Lower leg skin (tissue), 3 donors: ENCODE measurements around the gene TCF7L2.

Experiments
- POLR2A ChIP-seq, 2 donors: fragments of 450-650 bp; IDR thresholded peaks; one replicate each; pipeline ENCODE4 v1.6.1; 2016 to 2017; ENCODE audit warnings: antibody characterized with exemption in 2 of 2, mild to moderate bottlenecking in 1 of 2, moderate library complexity in 1 of 2
- TF ChIP-seq, protein P1 (sequence below), 3 donors: fragments of 450-650 bp; IDR thresholded peaks; one replicate each; pipeline ENCODE4 v1.5.1; 2016; ENCODE audit warnings: antibody characterized with exemption in 3 of 3, mild to moderate bottlenecking in 3 of 3, moderate library complexity in 2 of 3

DNA sequence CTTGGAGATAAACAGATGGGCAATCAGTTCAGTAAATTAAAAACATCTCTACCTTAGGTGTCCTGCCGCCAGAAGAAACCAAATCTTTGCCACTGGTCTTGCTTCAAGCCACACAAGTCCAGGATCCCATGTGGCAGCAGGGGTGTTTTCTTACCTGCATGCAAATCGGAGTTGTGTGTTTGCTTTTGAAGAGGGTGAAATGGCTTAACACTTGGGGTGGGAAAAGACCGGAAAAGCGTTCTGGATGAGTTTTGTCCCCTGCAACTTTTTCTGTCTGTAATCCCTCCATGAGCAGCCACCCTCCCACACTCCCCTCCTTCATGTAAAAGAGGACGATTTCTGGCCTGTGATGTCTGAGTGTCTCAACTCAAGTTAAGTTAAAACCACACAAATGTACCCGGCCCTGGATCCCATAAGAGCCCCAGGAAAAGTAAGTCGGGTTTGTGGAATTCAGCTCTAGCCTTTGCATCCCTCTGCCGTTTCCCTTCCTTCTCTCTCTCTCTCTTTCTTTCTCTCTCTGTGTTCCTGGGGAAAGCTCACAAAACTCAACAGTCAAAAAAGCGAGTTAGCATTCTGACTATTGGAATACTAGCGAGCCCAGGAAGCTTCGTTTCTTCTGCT, 178.5 kb downstream of the TCF7L2 start:
- TF ChIP-seq, protein P1, sequence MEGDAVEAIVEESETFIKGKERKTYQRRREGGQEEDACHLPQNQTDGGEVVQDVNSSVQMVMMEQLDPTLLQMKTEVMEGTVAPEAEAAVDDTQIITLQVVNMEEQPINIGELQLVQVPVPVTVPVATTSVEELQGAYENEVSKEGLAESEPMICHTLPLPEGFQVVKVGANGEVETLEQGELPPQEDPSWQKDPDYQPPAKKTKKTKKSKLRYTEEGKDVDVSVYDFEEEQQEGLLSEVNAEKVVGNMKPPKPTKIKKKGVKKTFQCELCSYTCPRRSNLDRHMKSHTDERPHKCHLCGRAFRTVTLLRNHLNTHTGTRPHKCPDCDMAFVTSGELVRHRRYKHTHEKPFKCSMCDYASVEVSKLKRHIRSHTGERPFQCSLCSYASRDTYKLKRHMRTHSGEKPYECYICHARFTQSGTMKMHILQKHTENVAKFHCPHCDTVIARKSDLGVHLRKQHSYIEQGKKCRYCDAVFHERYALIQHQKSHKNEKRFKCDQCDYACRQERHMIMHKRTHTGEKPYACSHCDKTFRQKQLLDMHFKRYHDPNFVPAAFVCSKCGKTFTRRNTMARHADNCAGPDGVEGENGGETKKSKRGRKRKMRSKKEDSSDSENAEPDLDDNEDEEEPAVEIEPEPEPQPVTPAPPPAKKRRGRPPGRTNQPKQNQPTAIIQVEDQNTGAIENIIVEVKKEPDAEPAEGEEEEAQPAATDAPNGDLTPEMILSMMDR (IDR thresholded peaks at IDR 0.05): no peak
- TF ChIP-seq POLR2A (IDR thresholded peaks at IDR 0.05): no peak
